Measurements from ENCODE around the gene SCYGR5.

GRCh38 chr2:227674485-227674884 lies 7.9 kb downstream of the SCYGR5 start:
- TF ChIP-seq POLR2A (IDR thresholded peaks at IDR 0.05) (no peak), CTCF (IDR thresholded peaks at IDR 0.05) (no peak)

Measured in uterus (tissue), 2 donors.